ENCODE data around the gene EYA3. TPM values are rescaled to one million over a fixed set of nuclear protein-coding genes. Genes with fewer than 3 reads are reported as not detected.

Gene EYA3
- total and polyA plus RNA-seq, 2 donors (not counting 3 experiments of a cell fraction or from before 2014, with no cell fraction given), result 12.7 to 33.0 TPM

DNA sequence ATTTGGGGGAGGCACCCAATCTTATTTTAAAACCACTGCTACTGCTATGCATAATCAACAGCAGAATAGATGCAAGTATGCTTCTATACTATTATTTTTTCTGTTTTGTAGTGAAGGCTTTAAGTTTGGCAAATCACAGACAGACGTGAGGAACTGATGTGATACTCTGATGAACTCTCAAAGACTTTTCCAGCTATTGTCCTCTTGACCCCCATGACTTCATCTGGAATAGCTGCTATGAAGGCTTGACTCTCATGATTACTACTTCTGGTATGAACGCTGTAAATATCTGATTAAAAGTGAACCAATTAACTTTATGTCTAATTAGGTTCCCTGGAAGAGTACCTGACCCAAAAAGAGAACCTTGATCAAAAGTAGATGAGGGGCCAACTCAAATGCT lies 49.1 kb downstream of the EYA3 start:
- Histone ChIP-seq H4K20me1 (replicated peaks; ENCODE audit: control insufficient read depth, extremely low read depth, insufficient read depth, low read length) (no peaks in the 10 kb centered on the region), H3K9me1 (replicated peaks; ENCODE audit: control insufficient read depth, extremely low read depth, insufficient read depth, low read length) (no peaks in the 10 kb centered on the region), H3K27me3 (ENCODE audit: control insufficient read depth in 2 of 2, insufficient read depth in 2 of 2, low read length in 2 of 2) (no peaks in the 10 kb centered on the region), H3K9ac (replicated peaks; ENCODE audit: extremely low read depth, insufficient read depth, low read length) (no peak overlapping the region), H3K79me2 (ENCODE audit: control insufficient read depth, insufficient read depth, low read length) (peaks cover 4% of the 10 kb centered on the region), H3K4me3 (replicated peaks in 1 of 3; ENCODE audit: insufficient read depth in 1 of 3, low read depth in 1 of 3, low read length in 3 of 3) (no peak overlapping the region), H3K36me3 (ENCODE audit: control insufficient read depth in 2 of 2, extremely low read depth in 1 of 2, insufficient read depth in 2 of 2, low read length in 2 of 2) (no peaks in the 10 kb centered on the region), H3K4me1 (ENCODE audit: control insufficient read depth, extremely low read depth, insufficient read depth, low read length) (no peaks in the 10 kb centered on the region), H2AFZ (ENCODE audit: low read depth, low read length) (no peak overlapping the region), H3K9me3 (replicated peaks; ENCODE audit: control insufficient read depth, insufficient read depth, low read length) (no peaks in the 10 kb centered on the region), H3K4me2 (ENCODE audit: insufficient read depth, low read length) (no peak overlapping the region), H3K27ac (ENCODE audit: insufficient read depth, low read depth, low read length) (no peak overlapping the region)
- no TSS peak for BruUV-seq (replicated peaks)
- dilution Hi-C loops (cut with MboI; ENCODE audit: extremely low pct_ligation_motif_present, low sequenced_read_pairs) (no loop called here), intact Hi-C loops (cut with micrococcal nuclease) (no loop called here)
- DNase-seq (ENCODE audit: low read depth, low spot score), result no peak
- TF ChIP-seq EZH2 (IDR thresholded peaks at IDR 0.05; ENCODE audit: borderline replicate concordance, low read depth, low read length, severe bottlenecking) (no peak), GATA2 (IDR thresholded peaks at IDR 0.05; ENCODE audit: insufficient read depth, insufficient read length, low read depth, low read length) (no peak), FOS (IDR thresholded peaks at IDR 0.05; ENCODE audit: borderline replicate concordance, insufficient read depth, low read length) (no peak), POLR2AphosphoS5 (IDR thresholded peaks at IDR 0.05; ENCODE audit: insufficient read depth, low read depth, low read length) (no peak), JUN (IDR thresholded peaks at IDR 0.05; ENCODE audit: borderline replicate concordance, insufficient read depth, insufficient read length, low read depth) (no peak), MYC (IDR thresholded peaks at IDR 0.05; ENCODE audit: low read depth, low read length) (no peak), POLR2A (IDR thresholded peaks at IDR 0.05; ENCODE audit: low read depth, low read length) (no peak)
- TF ChIP-seq, protein P1, sequence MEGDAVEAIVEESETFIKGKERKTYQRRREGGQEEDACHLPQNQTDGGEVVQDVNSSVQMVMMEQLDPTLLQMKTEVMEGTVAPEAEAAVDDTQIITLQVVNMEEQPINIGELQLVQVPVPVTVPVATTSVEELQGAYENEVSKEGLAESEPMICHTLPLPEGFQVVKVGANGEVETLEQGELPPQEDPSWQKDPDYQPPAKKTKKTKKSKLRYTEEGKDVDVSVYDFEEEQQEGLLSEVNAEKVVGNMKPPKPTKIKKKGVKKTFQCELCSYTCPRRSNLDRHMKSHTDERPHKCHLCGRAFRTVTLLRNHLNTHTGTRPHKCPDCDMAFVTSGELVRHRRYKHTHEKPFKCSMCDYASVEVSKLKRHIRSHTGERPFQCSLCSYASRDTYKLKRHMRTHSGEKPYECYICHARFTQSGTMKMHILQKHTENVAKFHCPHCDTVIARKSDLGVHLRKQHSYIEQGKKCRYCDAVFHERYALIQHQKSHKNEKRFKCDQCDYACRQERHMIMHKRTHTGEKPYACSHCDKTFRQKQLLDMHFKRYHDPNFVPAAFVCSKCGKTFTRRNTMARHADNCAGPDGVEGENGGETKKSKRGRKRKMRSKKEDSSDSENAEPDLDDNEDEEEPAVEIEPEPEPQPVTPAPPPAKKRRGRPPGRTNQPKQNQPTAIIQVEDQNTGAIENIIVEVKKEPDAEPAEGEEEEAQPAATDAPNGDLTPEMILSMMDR (IDR thresholded peaks at IDR 0.05; ENCODE audit: extremely low read depth in 1 of 2, insufficient read depth in 1 of 2, low read depth in 1 of 2, low read length in 2 of 2), result no peak
- TF ChIP-seq, protein P2, sequence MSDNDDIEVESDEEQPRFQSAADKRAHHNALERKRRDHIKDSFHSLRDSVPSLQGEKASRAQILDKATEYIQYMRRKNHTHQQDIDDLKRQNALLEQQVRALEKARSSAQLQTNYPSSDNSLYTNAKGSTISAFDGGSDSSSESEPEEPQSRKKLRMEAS (IDR thresholded peaks at IDR 0.05; ENCODE audit: insufficient read depth, insufficient read length), result no peak
- ChIA-PET CTCF (interaction anchor here (1.0 to 1.3 kb wide), 4 partner anchors 18 to 49 kb away, joined by 3 to 5 read pairs (median 4); partner anchors contain the start of gene EYA3), POLR2A (no interaction called here)
- FAIRE-seq, result no peak

All from endothelial cell of umbilical vein (primary cell).